Measurements from ENCODE around the gene TNNC2. TPM values are rescaled to one million over a fixed set of nuclear protein-coding genes. Genes with fewer than 3 reads are reported as not detected.

TNNC2 gene
- total and polyA plus RNA-seq, 2 of the 13 experiments (the other 11 are each of a cell fraction or from before 2014, with no cell fraction given) = 1.8 to 4.7 TPM

DNA sequence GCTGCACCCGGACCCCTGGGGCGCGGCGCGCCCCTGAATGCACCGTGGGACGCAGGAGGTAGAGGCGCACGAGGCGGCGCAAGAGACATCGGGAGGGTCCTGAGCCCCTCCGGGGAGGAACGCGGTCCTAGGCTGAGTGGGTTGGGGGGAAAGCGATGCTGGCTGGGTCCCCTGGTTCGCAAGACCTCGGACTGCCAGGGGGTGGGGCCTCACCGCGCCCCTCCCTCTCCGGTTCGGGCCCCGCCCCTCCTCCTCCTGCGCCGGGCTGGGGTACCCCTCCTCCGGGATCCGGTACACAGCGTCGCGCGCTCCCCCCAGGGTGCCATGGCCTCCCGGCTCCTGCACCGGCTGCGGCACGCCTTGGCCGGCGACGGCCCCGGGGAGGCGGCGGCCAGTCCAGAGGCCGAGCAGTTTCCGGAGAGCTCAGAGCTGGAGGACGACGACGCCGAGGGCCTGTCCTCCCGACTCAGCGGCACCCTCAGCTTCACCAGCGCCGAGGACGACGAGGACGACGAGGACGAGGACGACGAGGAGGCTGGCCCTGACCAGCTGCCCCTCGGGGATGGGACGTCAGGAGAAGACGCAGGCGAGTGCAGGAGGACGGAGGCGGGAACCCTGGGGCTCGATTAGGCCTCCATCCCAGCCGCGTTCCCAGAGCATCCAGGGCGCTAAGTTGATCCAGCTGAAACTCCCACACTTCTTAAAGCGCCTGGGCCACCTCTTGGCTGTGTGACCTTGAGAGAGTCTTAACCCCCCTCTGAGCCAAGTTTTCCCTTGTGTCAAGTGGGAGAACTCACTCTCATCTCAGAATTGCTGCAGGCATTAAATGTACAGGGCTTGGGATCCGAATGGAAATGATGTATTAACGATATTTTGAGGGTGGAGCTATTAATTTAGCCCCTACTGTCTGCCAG, 7.0 kb upstream of the TNNC2 start (continued):
- no peak for TF ChIP-seq ZNF609 (CRISPR knock-in tag; IDR thresholded peaks at IDR 0.05; ENCODE audit: borderline replicate concordance)
- TF ChIP-seq FOXA3 (CRISPR knock-in tag; IDR thresholded peaks at IDR 0.05) = no peak
- peak; percentile 78; the same call in 1 of the 2 replicates for TF ChIP-seq ESRRA (CRISPR knock-in tag; IDR thresholded peaks at IDR 0.05; ENCODE audit: low read depth)
- TF ChIP-seq ZSCAN25 (CRISPR knock-in tag; IDR thresholded peaks at IDR 0.05) = no peak
- TF ChIP-seq, protein P1, sequence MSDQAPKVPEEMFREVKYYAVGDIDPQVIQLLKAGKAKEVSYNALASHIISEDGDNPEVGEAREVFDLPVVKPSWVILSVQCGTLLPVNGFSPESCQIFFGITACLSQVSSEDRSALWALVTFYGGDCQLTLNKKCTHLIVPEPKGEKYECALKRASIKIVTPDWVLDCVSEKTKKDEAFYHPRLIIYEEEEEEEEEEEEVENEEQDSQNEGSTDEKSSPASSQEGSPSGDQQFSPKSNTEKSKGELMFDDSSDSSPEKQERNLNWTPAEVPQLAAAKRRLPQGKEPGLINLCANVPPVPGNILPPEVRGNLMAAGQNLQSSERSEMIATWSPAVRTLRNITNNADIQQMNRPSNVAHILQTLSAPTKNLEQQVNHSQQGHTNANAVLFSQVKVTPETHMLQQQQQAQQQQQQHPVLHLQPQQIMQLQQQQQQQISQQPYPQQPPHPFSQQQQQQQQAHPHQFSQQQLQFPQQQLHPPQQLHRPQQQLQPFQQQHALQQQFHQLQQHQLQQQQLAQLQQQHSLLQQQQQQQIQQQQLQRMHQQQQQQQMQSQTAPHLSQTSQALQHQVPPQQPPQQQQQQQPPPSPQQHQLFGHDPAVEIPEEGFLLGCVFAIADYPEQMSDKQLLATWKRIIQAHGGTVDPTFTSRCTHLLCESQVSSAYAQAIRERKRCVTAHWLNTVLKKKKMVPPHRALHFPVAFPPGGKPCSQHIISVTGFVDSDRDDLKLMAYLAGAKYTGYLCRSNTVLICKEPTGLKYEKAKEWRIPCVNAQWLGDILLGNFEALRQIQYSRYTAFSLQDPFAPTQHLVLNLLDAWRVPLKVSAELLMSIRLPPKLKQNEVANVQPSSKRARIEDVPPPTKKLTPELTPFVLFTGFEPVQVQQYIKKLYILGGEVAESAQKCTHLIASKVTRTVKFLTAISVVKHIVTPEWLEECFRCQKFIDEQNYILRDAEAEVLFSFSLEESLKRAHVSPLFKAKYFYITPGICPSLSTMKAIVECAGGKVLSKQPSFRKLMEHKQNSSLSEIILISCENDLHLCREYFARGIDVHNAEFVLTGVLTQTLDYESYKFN (CRISPR knock-in tag; conservative IDR thresholded peaks at IDR 0.05) = no peak
- peak; percentile 41; the same call in 1 of the 2 replicates for TF ChIP-seq ZSCAN29 (CRISPR knock-in tag; conservative IDR thresholded peaks at IDR 0.05)
- TF ChIP-seq ZBTB7A (CRISPR knock-in tag; IDR thresholded peaks at IDR 0.05) = no peak; the same call in none of the 2 replicates
- peak; percentile 40 for TF ChIP-seq HNRNPLL (IDR thresholded peaks at IDR 0.05; ENCODE audit: low read depth, low read length, poor library complexity, severe bottlenecking)
- no peak for TF ChIP-seq ZNF652 (CRISPR knock-in tag; IDR thresholded peaks at IDR 0.05; ENCODE audit: borderline replicate concordance, low read depth)
- 0 out of 2 replicates have a peak, but pooled peaks have one; percentile 48 for TF ChIP-seq MATR3 (CRISPR knock-in tag; IDR thresholded peaks at IDR 0.05)
- TF ChIP-seq SCMH1 (CRISPR knock-in tag; IDR thresholded peaks at IDR 0.05; ENCODE audit: borderline replicate concordance) = no peak
- no peak for TF ChIP-seq EHMT2 (IDR thresholded peaks at IDR 0.05; ENCODE audit: borderline replicate concordance, low read depth, low read length)
- TF ChIP-seq SATB2 (CRISPR knock-in tag; IDR thresholded peaks at IDR 0.05) = peak; percentile 28; the same call in 1 of the 2 replicates
- TF ChIP-seq ZNF331 (CRISPR knock-in tag; IDR thresholded peaks at IDR 0.05) = no peak; the same call in 1 of the 2 replicates
- peak; percentile 73 for TF ChIP-seq ZNF556 (CRISPR knock-in tag; IDR thresholded peaks at IDR 0.05; ENCODE audit: borderline replicate concordance)
- 0 out of 2 replicates have a peak, but pooled peaks have one; percentile 13 for TF ChIP-seq ZNF614 (CRISPR knock-in tag; IDR thresholded peaks at IDR 0.05; ENCODE audit: borderline replicate concordance)
- peak; percentile 37; the same call in 1 of the 2 replicates for TF ChIP-seq MIER3 (CRISPR knock-in tag; IDR thresholded peaks at IDR 0.05; ENCODE audit: borderline replicate concordance)
- no peak for TF ChIP-seq GPBP1L1 (CRISPR knock-in tag; IDR thresholded peaks at IDR 0.05)
- peak; percentile 47; the same call in 1 of the 2 replicates for TF ChIP-seq PITX1 (CRISPR knock-in tag; IDR thresholded peaks at IDR 0.05)
